Hepatocyte (in vitro differentiated cells): ENCODE measurements around the gene NME3. TPM values are rescaled to one million over a fixed set of nuclear protein-coding genes. Genes with fewer than 3 reads are reported as not detected.

Source experiments
- DNase-seq: peaks from one replicate; pipeline ENCODE4 v3.0.0-alpha.2; 2016; ENCODE audit warnings: low spot score
- H2AFZ ChIP-seq: fragments of 200-600 bp; sonication (generic); 2 replicates; pipeline ENCODE4 v1.6.0; 2016; ENCODE audit warnings: antibody characterized with exemption, mild to moderate bottlenecking
- H3K27ac ChIP-seq: fragments of 200-600 bp; sonication (generic); 2 replicates; pipeline ENCODE4 v1.5.1; 2016; ENCODE audit warnings: mild to moderate bottlenecking
- H3K27me3 ChIP-seq: fragments of 200-600 bp; sonication (generic); 2 replicates; pipeline ENCODE4 v1.6.1; 2016
- H3K36me3 ChIP-seq: fragments of 200-600 bp; sonication (generic); replicated peaks from 2 replicates; pipeline ENCODE4 v1.5.1; 2016; ENCODE audit warnings: low read depth; ENCODE audit not compliant: insufficient read depth
- H3K4me1 ChIP-seq: fragments of 200-600 bp; sonication (generic); 2 replicates; pipeline ENCODE4 v1.5.1; 2016; ENCODE audit warnings: mild to moderate bottlenecking, moderate library complexity; ENCODE audit not compliant: insufficient read depth
- H3K4me2 ChIP-seq: fragments of 200-600 bp; sonication (generic); 2 replicates; pipeline ENCODE4 v1.6.0; 2016
- H3K4me3 ChIP-seq: fragments of 200-600 bp; sonication (generic); 2 replicates; pipeline ENCODE4 v1.5.1; 2016; ENCODE audit warnings: mild to moderate bottlenecking
- H3K79me2 ChIP-seq: fragments of 200-600 bp; sonication (generic); 2 replicates; pipeline ENCODE4 v1.6.0; 2017; ENCODE audit warnings: mild to moderate bottlenecking
- H3K9me2 ChIP-seq: fragments of 200-600 bp; sonication (generic); replicated peaks from 2 replicates; pipeline ENCODE4 v1.6.0; 2017; ENCODE audit warnings: mild to moderate bottlenecking; ENCODE audit not compliant: insufficient read depth
- H3K9me3 ChIP-seq: fragments of 200-600 bp; sonication (generic); 2 replicates; pipeline ENCODE4 v1.5.1; 2016; ENCODE audit warnings: low read depth, mild to moderate bottlenecking
- H4K20me1 ChIP-seq: fragments of 200-600 bp; sonication (generic); 2 replicates; pipeline ENCODE4 v1.6.0; 2016; ENCODE audit warnings: mild to moderate bottlenecking; ENCODE audit not compliant: insufficient read depth, poor library complexity, severe bottlenecking
- EZH2 ChIP-seq: fragments of 200-600 bp; sonication (generic); IDR thresholded peaks from 2 replicates; pipeline ENCODE4 v1.6.1; 2016; ENCODE audit warnings: antibody characterized with exemption, mild to moderate bottlenecking, borderline replicate concordance
- EZH2phosphoT487 ChIP-seq: fragments of 200-600 bp; sonication (generic); IDR thresholded peaks from one replicate; pipeline ENCODE4 v1.6.1; 2018; ENCODE audit warnings: antibody characterized with exemption, mild to moderate bottlenecking, low read depth, moderate library complexity; ENCODE audit not compliant: unreplicated experiment, severe bottlenecking
- WGBS: methylation state at CpG from one replicate; pipeline ENCODE4 v1.1.6; 2016; ENCODE audit warnings: low lambda C conversion rate; ENCODE audit errors: missing lambda C conversion rate; 5-methylcytosine and 5-hydroxymethylcytosine counted together
- polyA plus RNA-seq: library from polyadenylated mRNA; unstranded; fragments of >200 nt; fragmentation: Nextera tagmentation; extraction: Ambion mirVana; gene quantifications from 2 replicates; pipeline ENCODE4 v1.2.1, GENCODE V29; 2016
- total RNA-seq: library from RNA; depleted of rRNA; stranded (reverse); fragments of >200 nt; gene quantifications from 2 replicates; pipeline ENCODE4 v1.2.3, GENCODE V29; 2014
- TF ChIP-seq, protein P1 (sequence below): fragments of 200-600 bp; sonication (generic); IDR thresholded peaks from 2 replicates; pipeline ENCODE4 v1.5.1; 2016; ENCODE audit warnings: antibody characterized with exemption, mild to moderate bottlenecking; ENCODE audit not compliant: poor library complexity

The NME3 gene
- total and polyA plus RNA-seq, 2 experiments from 2014 or later = 34.8 to 86.6 TPM

DNA sequence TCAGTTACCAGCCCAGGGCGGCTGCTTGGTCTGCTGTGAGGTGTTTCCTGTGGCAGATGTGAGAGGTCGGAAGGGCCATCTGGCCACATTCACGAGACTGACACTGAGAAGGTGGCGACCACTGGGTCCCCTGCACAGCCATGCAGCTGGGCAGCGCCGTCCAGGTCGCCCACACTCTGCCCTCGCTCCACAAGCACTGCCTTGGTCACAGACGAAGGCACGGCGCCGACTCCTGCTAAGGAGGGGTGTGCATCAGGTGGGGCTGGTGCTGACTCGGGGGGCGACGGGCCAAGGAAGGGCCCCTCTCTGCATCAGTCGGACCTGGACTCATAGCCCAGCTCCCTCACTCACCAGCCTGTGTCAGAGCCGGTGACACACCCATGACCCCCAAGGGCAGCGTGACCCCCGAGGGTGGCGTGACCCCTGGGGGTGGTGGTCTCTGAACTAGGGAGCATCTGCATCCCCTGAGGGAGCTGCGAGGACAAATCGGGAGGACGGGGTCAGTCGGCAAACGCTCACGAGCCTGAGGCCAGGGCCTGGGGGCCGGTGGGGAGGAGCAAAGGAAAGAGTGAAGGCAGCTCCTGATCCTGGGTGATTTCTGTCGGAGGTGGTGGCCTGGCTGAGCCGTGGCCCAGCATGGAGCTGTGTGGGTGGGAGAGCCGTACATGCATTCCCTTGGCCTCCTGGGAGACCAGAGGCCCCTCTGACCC is 30.4 kb downstream of the NME3 start:
- H3K27me3 ChIP-seq = no peaks in the 10 kb centered on the region
- H3K79me2 ChIP-seq = no peaks in the 10 kb centered on the region
- no peak overlapping the region for H2AFZ ChIP-seq
- no peaks in the 10 kb centered on the region for H4K20me1 ChIP-seq
- no peaks in the 10 kb centered on the region for H3K9me2 ChIP-seq
- no peaks in the 10 kb centered on the region for H3K9me3 ChIP-seq
- 96% methylated on average over 30 of the region's 30 CpGs for WGBS
- H3K4me3 ChIP-seq = no peak overlapping the region
- H3K4me1 ChIP-seq = no peaks in the 10 kb centered on the region
- no peak overlapping the region for H3K4me2 ChIP-seq
- H3K36me3 ChIP-seq = no peaks in the 10 kb centered on the region
- TF ChIP-seq EZH2 (no peak), EZH2phosphoT487 (no peak)
- TF ChIP-seq, protein P1, sequence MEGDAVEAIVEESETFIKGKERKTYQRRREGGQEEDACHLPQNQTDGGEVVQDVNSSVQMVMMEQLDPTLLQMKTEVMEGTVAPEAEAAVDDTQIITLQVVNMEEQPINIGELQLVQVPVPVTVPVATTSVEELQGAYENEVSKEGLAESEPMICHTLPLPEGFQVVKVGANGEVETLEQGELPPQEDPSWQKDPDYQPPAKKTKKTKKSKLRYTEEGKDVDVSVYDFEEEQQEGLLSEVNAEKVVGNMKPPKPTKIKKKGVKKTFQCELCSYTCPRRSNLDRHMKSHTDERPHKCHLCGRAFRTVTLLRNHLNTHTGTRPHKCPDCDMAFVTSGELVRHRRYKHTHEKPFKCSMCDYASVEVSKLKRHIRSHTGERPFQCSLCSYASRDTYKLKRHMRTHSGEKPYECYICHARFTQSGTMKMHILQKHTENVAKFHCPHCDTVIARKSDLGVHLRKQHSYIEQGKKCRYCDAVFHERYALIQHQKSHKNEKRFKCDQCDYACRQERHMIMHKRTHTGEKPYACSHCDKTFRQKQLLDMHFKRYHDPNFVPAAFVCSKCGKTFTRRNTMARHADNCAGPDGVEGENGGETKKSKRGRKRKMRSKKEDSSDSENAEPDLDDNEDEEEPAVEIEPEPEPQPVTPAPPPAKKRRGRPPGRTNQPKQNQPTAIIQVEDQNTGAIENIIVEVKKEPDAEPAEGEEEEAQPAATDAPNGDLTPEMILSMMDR = no peak
- H3K27ac ChIP-seq = no peak overlapping the region
- no peak for DNase-seq

DNA sequence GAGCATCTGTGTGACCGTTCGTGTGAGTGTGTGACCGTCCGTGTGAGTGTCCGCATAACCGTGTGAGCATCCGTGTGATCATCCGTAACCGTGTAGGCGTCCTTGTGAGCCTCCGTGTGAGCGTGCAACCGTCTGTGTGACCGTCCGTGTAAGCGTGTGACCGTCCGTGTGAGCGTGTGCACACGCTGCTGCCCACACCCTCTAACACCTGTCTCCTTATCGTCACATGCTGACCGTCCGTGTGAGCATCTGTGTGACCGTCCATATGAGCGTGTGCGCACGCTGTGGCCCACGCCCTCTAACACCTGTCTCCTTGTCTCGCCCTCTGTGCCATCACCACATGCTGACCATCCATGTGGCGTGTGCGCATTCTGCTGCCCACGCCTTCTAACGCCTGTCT is 31.1 kb downstream of the NME3 start:
- TF ChIP-seq EZH2phosphoT487 (no peak), EZH2 (no peak)
- TF ChIP-seq, protein P1 = no peak
- Histone ChIP-seq H3K27ac (no peak overlapping the region), H4K20me1 (no peaks in the 10 kb centered on the region), H3K79me2 (no peaks in the 10 kb centered on the region), H2AFZ (no peak overlapping the region), H3K4me1 (no peaks in the 10 kb centered on the region), H3K4me2 (no peak overlapping the region), H3K27me3 (no peaks in the 10 kb centered on the region), H3K9me2 (no peaks in the 10 kb centered on the region), H3K36me3 (no peaks in the 10 kb centered on the region), H3K4me3 (no peak overlapping the region), H3K9me3 (no peaks in the 10 kb centered on the region)
- WGBS = 98% methylated on average over 31 of the region's 33 CpGs
- no peak for DNase-seq

DNA sequence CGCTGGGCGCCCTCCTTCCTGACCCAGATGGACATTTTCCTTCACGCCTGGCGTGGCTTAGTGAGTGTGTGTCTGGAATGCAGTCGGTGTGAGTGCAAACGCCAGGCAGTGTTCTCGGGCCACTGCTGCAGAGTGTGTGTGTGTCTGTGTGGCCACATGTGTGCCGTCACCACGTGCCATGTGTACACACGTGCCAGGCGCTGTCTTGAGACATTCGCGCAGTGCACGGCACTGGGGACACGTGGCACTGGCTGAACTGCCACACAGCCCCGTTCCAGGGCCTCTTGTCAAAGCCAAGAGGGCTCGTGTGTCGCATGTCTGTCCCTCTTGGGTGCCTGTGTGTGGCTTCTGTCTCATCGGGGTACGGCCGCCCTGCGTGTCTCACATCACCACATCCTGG is 36.5 kb downstream of the NME3 start:
- Histone ChIP-seq H3K79me2 (no peaks in the 10 kb centered on the region), H3K27ac (no peak overlapping the region), H2AFZ (no peak overlapping the region), H3K4me2 (no peak overlapping the region), H3K36me3 (no peaks in the 10 kb centered on the region), H3K9me2 (no peaks in the 10 kb centered on the region), H3K4me1 (no peaks in the 10 kb centered on the region), H4K20me1 (no peaks in the 10 kb centered on the region), H3K9me3 (no peaks in the 10 kb centered on the region), H3K4me3 (no peak overlapping the region), H3K27me3 (no peaks in the 10 kb centered on the region)
- no peak for DNase-seq
- no peak for TF ChIP-seq EZH2phosphoT487
- TF ChIP-seq EZH2 = no peak
- TF ChIP-seq, protein P1 = no peak
- WGBS = 98% methylated on average over 22 of the region's 22 CpGs
